Bronchial epithelial cell (primary cell): ENCODE data around the gene SLC17A3. TPM values are rescaled to one million over a fixed set of nuclear protein-coding genes. Genes with fewer than 3 reads are reported as not detected.

Source experiments
- DNase-seq: peaks from one replicate; pipeline ENCODE4 v3.0.0-alpha.2; 2010; ENCODE audit warnings: low read depth
- FAIRE-seq: peaks from 2 replicates; lab custom pipeline; 2011; peaks lifted over from hg19 to GRCh38; lab: Jason Lieb, UNC
- H3K27me3 ChIP-seq: 2 replicates; pipeline ENCODE4 v1.5.1; 2011; ENCODE audit warnings: low read length; ENCODE audit not compliant: control insufficient read depth, insufficient read depth
- H3K36me3 ChIP-seq: 2 replicates; pipeline ENCODE4 v1.5.1; 2011; ENCODE audit warnings: low read length; ENCODE audit not compliant: control insufficient read depth, insufficient read depth
- H3K4me3 ChIP-seq: 2 replicates; pipeline ENCODE4 v1.5.1; 2011; ENCODE audit warnings: mild to moderate bottlenecking, low read depth, low read length, control low read depth
- CTCF ChIP-seq: IDR thresholded peaks from 2 replicates; pipeline ENCODE4 v1.5.1; 2011; ENCODE audit warnings: mild to moderate bottlenecking, moderate library complexity, low read length, control low read depth, inconsistent platforms; ENCODE audit not compliant: insufficient read depth, severe bottlenecking
- total RNA-seq: library from RNA; depleted of rRNA; stranded (reverse); fragments of >200 nt; gene quantifications from 2 replicates; pipeline ENCODE4 v1.2.1, GENCODE V29; 2014

SLC17A3 gene
- total RNA-seq, 1 donor from 2014 or later: not detected

- Histone ChIP-seq H3K27me3 (no peaks in the 10 kb centered on the region), H3K36me3 (no peaks in the 10 kb centered on the region), H3K4me3 (no peak overlapping the region)
- no peak for DNase-seq
- no peak for FAIRE-seq
- TF ChIP-seq CTCF: no peak
Measured at GRCh38 chr6:25835442-25836283, 38.4 kb downstream of the SLC17A3 start.

GRCh38 chr6:25834950-25835349 is 39.1 kb downstream of the SLC17A3 start:
- FAIRE-seq: no peak
- no peak for TF ChIP-seq CTCF
- DNase-seq: no peak

GRCh38 chr6:25833136-25833535 is 40.9 kb downstream of the SLC17A3 start:
- no peak for TF ChIP-seq CTCF
- H3K27me3 ChIP-seq: no peaks in the 10 kb centered on the region
- FAIRE-seq: no peak
- H3K36me3 ChIP-seq: no peaks in the 10 kb centered on the region
- H3K4me3 ChIP-seq: no peak overlapping the region
- no peak for DNase-seq

More at GRCh38 chr6:25834950-25835349, 39.1 kb downstream of the SLC17A3 start:
- H3K27me3 ChIP-seq: no peaks in the 10 kb centered on the region
- no peak overlapping the region for H3K4me3 ChIP-seq
- H3K36me3 ChIP-seq: no peaks in the 10 kb centered on the region

- DNase-seq (no peak), FAIRE-seq (no peak)
- Histone ChIP-seq H3K4me3 (no peak overlapping the region), H3K27me3 (no peaks in the 10 kb centered on the region), H3K36me3 (no peaks in the 10 kb centered on the region)
- no peak for TF ChIP-seq CTCF
Measured at GRCh38 chr6:25832670-25833069, 41.4 kb downstream of the SLC17A3 start.

GRCh38 chr6:25832307-25832662 is 41.8 kb downstream of the SLC17A3 start:
- H3K27me3 ChIP-seq: no peaks in the 10 kb centered on the region

More at GRCh38 chr6:25832307-25832662, 41.8 kb downstream of the SLC17A3 start:
- Histone ChIP-seq H3K4me3 (no peak overlapping the region), H3K36me3 (no peaks in the 10 kb centered on the region)
- no peak for TF ChIP-seq CTCF
- DNase-seq: no peak
- no peak for FAIRE-seq
